NCI-H1092 (cell line): ENCODE data around the gene SAMD4A.
"Not testable (repeated sequence)": the region's sequence is repeated elsewhere in the genome, so short reads cannot be mapped to it uniquely, and the experiment has no call there.

Experiments used
- DNase-seq: peaks from one replicate; lab custom pipeline; 2025; lab: John Stamatoyannopoulos, UW

SAMD4A gene

DNA sequence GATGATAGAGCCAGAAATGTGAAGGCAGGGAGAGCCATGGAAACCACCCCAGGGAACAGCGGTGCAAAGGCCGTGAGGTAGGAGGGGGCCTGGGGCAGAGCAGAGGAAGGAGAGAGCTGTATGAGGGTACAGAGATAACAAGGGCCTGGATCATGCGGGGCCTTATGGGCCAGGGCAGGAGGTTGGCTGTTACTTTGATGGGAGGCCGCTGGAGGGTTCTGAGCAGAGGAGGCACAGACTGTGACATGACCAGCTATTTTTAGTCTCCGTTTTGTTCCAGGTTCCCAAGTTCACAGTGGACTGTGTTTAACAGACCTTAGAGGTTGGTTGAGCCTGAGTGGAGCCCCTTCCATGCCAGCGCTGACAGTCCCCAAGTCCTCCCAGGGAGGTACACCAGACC, 217.1 kb downstream of the SAMD4A start:
- no peak for DNase-seq

GRCh38 chr14:54784657-54785056, 217.7 kb downstream of the SAMD4A start:
- no peak for DNase-seq

DNA sequence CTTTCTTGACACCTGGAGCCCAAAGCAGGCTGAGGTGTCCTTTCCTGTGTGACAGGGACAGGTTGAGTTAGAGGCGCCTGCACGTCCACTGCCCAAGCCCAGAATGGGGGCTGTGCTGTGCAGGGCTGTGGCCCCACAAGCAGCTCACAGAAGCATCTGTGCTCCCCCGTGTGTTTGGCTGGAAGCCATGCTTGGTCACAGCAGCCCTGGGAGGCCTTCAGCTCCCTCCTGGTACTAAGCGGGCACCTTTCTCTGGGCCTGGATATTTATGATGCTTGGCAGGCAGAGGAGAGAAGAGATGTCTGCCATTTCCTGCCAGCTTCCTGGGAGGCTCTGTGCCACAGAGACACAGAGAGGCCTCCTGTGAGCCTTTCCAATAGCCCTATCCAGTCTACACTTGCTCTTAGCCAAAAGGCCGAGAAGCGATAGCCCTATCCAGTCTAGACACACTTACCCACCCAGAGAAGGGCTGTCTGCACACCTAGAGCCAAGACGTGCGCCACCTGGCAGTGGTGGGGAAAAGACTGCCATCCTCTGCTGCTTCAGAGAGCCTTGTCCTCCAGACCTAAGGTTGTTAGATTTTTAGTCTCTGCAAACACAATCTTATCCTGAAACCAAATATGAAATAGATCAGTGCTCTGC, 218.3 kb downstream of the SAMD4A start:
- DNase-seq: no peak

- DNase-seq: no peak
Observed at GRCh38 chr14:54785778-54786770, 219.1 kb downstream of the SAMD4A start.

DNA sequence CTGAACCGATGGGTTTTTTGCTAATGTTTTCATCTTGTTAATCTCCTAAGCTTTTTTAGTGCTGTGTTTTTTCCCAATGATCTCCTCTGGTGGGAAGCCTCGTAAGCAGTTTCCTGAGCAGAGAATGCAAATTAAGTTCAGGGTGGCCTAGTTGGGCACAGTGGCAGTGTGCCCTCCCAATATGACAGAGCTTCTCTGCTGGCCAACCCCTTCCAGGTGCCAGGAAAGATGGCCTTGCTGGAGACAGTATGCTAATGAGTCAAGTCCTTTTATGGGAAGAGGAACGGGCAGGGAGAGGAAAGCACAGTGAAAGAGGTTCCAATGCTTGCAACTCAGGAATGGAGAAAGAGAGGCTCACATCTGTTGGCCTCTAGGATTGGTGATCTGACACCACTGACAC, 219.9 kb downstream of the SAMD4A start:
- no peak for DNase-seq

GRCh38 chr14:54787261-54787660, 220.3 kb downstream of the SAMD4A start:
- no peak for DNase-seq

GRCh38 chr14:54788701-54789100, 221.8 kb downstream of the SAMD4A start:
- no peak for DNase-seq

GRCh38 chr14:54789166-54789565, 222.2 kb downstream of the SAMD4A start:
- no peak for DNase-seq

DNA sequence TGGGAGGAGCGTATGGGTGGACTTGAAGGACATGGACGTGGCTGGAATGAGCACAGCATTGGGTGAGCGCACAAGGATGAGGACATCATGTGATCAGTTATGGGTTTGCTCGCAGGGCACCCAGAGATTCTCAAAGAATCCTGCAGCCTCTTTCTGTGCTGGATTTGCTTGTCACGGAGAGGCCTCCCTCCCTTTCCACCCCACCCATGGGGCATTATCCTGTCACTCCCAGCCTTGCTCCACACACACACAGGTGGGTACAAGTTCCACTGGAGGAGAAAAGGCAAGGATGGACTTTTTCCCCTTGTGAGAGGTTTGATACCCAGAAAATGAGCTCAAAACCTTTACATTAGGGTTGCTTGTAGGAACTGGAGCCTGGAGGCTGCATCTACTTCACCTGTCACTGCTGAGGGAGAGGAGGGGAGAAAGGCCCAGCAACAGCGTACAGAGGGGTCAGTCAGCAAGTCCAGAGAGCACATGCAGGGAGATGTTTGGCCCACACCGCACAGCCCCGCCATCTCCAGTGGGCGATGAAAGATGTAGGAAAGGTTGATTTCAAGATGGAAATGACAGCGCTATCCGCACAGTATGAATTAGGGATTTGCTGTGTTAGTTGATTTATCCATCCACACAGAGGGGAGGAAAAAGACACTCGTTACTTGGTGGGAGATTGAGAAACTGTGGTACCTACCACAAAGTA, 223.0 kb downstream of the SAMD4A start:
- DNase-seq: no peak

DNA sequence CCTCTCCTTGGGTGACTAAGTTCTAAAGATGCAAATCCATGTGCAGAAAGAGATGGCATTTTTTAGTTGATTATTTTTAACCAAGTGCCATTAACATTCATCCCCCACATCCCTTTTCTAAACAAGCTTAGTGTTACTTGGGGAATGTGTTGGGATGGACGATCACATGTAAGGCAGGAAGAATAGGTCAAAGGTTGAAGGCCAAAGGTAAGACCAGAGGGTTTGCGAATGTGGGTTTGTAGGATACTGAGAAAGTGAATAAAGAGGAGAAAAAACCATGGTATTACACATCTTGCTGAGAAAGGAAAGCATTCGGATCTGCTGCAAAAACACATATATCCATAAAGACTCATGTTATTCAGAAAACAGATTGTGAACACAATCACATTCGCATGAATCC, 224.1 kb downstream of the SAMD4A start:
- no peak for DNase-seq

GRCh38 chr14:54792288-54792687, 225.4 kb downstream of the SAMD4A start:
- no peak for DNase-seq

- no peak for DNase-seq
Observed at GRCh38 chr14:54794159-54794558, 227.2 kb downstream of the SAMD4A start.

GRCh38 chr14:54794796-54795195, 227.9 kb downstream of the SAMD4A start:
- no peak for DNase-seq

- no peak for DNase-seq
Observed at GRCh38 chr14:54796961-54797360, 230.0 kb downstream of the SAMD4A start.

DNA sequence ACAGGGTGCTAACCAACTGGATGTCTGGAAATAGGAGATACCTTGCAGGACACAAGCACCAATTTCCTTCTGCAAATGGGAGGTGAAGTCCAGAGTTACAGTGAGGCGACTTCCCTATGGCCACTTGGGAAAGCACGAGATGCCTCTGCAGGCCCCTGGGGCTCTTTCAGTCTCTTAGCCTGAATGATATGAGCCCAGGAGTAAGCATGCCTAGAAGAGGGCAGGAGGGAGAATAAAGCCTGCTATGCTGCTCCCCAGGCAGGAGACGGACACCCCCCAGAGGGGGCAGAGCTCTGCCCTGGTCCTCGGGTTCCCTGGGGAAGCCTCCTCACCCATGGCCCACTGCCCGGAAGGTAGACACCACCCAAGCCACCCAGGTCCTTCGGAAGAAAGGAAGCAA, 230.6 kb downstream of the SAMD4A start:
- no peak for DNase-seq

DNA sequence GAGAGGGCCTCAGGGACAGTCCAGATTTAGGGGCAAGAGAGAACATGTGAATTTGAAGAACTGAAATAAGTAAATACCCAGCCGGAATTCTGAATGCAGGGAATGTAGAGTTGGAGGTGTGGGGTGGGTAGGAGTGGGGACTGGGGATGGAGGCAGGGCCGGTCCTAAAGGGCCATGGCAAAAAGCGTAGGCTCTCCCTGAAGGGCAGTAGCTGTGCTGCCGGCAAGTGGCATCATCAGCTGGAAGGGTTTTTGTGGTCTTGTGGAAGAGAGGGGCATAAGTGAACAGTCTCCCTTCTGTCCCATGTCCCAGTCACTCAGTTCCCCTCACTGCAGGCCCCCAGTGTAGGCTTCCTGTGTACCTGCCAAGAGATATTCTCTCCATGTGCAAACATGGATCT, 231.1 kb downstream of the SAMD4A start:
- no peak for DNase-seq

DNA sequence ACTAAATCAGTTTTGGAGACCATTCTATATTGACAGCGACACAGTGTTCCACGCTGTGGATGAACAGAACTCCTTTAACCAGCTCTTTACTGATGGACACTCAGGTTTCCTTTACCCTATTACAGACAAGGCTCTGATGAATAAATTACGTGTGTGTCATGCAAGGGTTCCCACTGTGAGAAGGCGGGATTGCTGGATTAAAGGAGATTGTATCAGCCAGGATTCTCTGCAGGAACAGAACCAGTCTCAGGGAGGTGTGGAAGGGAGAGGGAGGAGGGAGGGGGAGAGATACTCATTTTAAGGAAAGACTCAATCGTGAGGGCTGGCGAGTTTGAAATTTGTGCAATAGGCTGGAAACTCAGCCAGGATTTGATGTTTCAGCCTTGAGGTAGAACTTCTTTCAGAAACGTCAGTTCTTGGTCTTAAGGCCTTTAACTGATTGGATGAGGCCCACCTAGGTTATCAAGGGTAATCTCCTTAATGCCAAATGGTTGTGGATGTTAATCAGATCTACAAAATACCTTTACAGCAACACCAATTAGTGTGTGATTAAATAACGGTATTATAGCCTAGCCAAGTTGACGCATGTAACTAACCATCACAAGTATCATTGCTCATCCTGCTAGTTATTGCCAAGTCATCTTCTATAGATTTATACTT, 231.7 kb downstream of the SAMD4A start:
- no peak for DNase-seq

DNA sequence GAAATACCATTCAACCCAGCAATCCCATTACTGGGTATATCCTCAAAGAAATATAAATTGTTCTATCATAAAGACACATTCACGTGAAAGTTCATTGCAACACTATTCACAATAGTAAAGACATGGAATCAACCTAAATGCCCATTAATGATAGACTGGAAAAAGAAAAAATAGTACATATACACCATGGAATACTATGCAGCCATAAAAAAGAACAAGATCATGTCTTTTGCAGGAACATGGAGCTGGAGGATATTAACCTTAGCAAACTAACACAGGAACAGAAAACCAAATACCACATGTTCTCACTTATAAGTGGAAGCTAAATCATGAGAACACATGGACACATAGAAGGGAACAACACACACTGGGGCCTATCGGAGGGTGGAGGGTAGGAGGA, 234.6 kb downstream of the SAMD4A start:
- not testable (repeated sequence) for DNase-seq

DNA sequence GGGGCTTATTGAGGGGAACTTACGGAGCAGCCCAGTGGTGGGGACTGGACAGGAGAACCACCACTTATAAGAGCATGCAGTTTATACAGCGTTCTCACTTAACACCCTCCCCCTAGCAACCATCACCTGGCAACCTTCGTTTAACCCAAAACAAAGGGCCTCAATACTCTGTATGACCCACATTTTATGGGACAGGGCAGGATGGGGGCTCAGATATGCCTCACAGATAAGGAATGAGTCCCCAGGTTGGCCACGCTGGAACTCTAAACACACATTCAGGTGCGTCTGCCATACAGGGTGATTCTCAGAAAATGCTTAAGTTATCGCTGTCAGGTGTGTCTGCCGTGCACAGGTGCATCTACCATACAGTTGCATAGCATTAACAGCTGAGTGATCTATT, 236.5 kb downstream of the SAMD4A start:
- DNase-seq: no peak

DNA sequence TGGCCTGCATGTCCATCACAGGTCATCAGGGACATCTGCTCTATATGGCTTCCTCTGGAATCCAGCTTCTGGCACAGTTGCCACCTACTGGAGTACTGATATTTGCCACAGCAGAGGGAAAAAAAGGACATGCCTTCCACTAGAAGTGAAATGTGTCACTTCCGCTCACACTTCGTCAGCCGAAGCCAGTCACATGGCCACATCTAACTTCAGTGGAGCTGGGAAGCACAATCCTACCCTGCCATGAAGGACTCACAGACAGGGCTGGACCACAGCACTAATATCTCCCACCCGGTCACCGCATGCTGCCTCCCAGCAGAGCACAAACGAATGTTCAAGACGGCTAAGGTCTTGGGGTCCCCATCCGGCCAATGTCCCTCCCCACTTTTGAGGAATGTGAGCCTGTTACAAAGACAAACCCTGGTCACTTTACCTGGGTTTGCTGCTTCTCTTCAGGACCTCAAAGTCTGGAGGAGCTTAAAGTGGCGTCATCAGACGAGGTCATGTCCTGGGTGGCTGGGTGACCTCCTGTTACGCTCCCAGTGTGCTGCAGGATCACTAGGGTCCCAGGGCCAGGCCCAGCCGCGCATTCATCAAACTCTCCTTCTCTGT, 237.1 kb downstream of the SAMD4A start:
- DNase-seq: no peak

DNA sequence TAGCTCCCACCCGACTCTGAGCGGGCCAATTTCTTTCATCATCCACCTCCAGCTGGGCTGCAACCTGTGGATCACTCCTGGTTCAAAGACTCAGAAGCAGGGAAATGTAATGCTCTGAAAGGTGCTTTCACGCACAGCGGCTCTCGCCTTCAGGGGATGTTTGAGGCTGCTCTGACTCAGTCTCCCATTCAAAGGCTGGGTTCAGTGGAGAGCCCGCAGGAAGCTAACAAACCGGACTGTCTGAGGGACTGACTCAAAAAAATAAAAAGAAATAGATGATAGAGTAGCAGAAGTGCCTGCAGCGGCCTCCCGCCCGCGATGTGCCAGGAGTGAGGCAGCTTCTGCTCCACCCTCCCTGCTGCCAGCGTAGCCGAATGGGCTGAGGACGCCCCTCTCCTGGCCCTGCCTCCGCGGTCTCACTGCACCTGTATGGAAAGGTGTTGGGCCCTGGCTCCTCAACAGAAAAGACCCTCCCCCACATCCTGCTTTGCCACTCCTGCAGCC, 237.7 kb downstream of the SAMD4A start:
- no peak for DNase-seq

- no peak for DNase-seq
Observed at GRCh38 chr14:54805070-54805444, 238.1 kb downstream of the SAMD4A start.
